Measurements from ENCODE around the gene ZRANB1.

Gene ZRANB1

DNA sequence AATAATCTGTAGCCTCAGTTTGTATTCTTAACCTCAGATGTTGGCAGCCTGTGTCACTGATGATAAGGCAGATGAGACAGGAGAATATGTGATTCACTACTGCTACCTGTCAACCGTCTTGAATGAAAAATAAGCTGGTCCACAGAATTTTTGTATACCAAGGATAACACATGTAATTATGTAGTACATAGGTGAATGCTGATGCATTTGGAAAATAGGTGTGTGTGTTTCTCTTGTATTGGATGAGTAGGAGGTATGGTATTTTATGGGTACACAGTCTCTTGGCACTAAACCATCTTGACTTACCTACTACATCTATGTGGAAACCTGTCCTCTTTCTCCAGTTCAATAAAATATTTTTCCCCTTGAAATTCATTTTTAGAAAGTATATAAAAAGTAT is 20.7 kb upstream of the ZRANB1 start:
- no peak for DNase-seq (ENCODE audit: low read depth)

DNA sequence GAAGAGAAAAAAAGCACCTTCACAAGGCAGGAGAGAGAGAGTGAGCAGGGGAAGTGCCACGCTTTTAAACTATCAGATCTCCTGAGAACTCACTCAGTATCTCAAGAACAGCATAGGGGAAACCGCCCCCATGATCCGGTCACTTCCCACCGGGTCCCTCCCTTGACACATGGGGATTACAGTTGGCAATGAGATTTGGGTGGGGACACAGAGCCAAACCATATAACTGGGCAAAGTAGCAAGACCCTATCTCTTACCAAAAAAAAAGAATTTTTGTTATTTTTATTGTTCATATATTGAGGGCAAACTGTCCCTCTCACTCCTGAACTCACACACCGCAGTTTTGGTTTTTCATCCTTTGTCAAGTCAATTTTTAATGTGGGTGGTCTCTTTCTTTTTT is 18.2 kb upstream of the ZRANB1 start:
- DNase-seq (ENCODE audit: low read depth): no peak

DNA sequence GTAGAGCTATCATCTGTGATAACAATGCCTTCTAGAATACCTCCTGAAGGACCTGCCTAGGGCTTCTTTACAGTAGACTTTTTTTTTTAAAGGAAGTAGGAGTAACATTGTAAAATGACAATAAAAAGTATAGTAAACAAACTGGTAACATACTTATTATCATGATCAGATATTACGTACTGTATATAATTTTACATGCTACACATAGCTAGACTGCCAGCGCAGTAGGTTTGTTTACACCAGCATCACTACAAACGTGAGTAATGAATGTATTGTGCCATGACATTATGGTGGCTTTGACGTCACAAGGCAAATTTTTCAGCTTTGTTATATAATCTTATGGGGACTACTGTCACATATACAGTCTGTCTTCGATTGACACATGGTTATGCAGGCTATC is 15.4 kb upstream of the ZRANB1 start:
- no peak for DNase-seq (ENCODE audit: low read depth)

DNA sequence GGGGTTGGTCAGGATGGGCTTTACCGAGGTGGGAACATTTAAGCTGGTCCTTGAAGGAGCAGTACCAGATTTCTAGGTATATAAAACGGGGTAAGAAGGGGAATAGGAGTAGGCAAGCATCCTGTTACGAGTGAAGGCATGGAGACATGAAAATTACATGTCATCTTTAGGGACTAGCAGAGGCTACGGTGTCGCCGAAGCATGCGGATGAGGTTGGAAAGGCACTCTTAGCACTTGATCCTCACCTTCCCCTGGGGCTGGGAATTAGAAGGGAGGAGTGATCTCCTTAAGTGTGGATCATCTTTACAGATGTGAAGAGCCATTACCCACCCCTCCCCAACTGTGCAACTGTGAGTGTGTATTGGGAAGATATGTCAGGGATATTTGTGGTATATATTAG is 13.8 kb upstream of the ZRANB1 start:
- DNase-seq (ENCODE audit: low read depth): no peak

DNA sequence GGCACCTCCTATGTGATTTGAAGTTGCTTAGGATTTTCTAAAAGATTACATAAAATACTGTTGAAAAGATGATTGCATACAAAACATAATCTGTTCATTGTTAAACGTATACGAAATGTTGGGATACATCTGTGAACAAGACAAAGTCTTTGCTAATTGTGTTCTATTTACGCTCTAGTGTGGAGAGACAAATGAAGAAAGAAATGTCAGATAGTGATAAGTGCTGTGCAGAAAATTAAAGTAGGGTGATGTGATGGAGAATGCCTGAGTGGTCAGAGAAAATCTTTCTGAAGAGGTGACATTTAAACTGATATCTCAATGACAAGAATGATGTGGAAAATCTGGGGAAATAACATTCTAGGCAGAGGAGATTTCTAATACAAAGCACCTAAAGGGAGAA is 13.4 kb upstream of the ZRANB1 start:
- no peak for DNase-seq (ENCODE audit: low read depth)

DNA sequence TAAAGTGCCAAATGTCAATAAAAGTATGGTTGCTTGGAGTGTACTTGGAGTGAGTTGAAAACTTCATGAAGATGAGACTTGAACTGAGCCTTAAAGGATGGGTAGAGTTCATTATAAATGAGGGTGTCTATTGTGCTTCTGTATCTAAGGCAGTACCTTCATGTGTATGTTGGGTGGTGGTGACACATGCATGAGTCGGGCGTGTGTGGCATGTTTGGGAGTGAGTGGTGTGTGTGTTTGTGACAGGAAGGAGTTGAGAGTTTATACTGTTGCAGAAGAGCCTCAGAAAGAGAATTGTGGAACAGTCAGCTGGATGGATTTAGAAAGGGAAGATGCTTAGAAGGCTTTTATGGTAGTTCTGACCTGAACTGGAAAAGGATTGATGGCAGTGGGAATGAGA is 6.0 kb upstream of the ZRANB1 start:
- DNase-seq (ENCODE audit: low read depth): no peak

DNA sequence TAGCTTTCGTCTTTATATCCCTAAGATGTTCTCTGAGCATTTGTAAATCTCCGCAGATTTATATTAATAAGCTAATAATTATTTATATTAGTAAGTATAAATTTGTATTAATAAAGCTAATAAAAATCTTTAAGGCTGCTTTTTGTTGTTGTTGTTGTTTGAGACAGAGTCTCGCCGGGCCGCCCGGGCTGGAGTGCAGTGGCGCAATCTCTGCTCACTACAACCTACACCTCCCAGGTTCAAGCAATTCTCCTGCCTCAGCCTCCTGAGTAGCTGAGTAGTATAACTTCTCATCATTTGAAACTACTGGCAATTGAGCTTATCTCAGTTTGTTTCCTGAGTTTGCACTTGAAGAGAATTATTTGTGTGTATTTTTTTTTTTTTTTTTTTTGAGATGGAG is 5.1 kb upstream of the ZRANB1 start:
- no peak for DNase-seq (ENCODE audit: low read depth)

DNA sequence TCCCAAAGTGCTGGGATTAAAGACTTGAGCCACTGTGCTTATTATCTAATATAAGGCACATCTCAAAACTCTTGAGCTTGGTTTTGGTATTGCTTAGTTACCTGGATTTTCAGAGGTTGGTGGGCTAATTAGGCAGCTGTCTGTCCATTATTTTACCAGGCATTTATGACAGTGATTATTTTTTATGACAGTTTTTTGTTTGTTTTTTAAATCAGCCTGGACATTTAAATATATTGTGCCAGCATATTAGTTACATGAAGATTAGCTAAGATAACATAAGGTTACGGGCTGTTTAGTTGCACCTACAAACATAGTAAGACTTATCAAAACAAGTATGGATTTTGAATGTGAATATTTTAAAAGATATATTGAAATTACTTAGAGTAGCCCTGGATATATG is 2.6 kb upstream of the ZRANB1 start:
- DNase-seq (ENCODE audit: low read depth): no peak

DNA sequence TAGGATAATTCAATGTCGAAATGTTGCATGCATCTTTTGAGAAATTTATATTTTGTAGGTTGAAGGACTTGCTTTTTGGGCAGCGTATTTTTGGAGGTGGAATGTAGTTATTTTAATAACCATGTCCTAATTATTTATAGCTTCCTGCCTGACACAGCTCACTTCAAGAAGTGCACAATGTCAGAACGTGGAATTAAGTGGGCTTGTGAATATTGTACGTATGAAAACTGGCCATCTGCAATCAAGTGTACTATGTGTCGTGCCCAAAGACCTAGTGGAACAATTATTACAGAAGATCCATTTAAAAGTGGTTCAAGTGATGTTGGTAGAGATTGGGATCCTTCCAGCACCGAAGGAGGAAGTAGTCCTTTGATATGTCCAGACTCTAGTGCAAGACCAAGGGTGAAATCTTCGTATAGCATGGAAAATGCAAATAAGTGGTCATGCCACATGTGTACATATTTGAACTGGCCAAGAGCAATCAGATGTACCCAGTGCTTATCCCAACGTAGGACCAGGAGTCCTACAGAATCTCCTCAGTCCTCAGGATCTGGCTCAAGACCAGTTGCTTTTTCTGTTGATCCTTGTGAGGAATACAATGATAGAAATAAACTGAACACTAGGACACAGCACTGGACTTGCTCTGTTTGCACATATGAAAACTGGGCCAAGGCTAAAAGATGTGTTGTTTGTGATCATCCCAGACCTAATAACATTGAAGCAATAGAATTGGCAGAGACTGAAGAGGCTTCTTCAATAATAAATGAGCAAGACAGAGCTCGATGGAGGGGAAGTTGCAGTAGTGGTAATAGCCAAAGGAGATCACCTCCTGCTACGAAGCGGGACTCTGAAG is 620 bp downstream of the ZRANB1 start:
- DNase-seq (ENCODE audit: low read depth): no peak

DNA sequence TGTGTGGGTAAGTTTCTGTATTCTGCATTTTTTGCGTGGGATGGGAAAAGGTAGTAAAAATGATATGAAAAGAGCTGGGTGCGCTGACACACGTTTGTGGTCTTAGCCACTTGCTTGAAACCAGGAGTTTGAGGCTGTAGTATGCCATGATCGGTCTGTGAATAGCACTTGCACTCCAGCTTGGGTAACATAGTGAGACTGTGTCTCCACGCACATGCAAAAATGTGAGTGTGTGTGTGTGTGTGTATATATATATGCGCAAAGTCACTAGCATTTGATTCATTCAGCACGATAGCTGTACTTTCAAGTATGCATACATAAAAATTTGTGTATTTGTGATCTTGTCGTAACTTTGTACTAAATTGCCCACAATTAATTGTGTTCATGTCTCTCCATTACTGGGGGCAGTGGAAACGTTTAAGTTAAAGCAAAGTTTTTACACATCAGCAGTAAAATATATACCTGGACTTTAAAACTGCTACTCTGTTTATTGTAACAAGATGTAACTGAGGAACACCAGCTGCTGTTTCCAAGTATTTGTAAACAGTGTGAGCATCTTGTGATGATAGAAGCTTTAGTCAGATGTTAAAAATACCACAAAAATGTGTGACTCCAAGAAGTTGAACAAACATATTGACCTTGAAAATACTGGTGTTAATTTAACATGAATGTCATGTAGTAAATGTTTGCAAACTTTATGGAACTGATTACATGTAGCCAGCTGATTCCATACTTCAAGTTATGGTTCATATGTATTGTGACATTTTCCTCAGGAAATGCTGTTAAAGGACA is 1.6 kb downstream of the ZRANB1 start:
- peak; percentile 87 for DNase-seq (ENCODE audit: low read depth)

DNA sequence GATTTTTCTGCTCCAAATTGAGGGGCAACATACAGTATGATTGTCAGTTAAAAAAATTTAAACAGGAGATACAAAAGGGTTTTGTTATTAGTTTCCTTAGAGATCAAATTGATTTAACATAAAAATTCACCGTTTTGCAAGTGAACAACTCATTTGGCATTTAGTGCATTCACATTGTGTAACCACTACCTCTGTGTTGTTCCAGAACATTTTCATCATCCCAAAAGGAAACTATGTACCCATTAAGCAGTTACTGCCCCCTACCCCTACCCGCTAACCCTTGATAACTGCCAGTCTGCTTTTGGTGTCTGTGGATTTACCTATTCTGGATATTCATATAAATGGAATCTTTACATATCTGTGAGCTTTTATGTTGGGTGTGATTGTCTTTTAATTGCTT is 3.1 kb downstream of the ZRANB1 start:
- peak; percentile 46 for DNase-seq (ENCODE audit: low read depth)

DNA sequence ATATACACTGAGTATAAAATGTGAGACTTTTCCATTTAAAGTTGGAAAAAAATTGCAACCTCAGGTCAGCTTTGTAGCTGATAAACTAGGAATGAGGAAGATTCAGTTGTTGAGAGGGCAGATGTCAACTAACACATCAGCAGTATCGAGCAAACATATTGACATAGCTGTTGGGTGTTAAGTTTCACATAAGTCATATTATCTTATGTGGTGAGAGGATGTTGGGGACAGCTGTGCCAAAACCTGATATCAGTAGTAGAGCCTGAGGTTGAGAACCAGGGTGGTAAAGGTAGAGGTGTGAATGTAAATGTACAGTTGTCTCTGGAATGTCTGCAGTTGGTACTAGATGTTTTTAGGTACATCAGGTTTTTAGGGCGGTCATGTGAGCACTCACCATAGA is 5.0 kb downstream of the ZRANB1 start:
- no peak for DNase-seq (ENCODE audit: low read depth)

DNA sequence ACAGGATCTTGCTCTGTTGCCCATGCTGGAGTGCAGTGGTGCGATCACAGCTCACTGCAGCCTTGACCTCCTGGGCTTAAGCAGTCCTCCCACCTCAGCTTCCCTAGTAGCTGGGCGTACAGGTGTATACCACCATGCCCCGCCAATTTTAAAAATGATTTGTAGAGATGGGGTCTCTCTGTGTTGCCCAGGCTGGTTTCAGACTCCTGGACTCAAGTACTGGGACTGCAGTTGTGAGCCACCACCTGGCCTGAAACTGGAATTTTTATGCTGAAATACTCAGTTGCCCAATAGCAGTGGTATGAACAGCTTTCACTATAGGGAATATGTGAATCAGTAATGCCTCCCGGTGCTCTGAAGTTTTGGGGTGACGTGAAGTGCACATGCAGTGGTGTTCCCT is 7.6 kb downstream of the ZRANB1 start:
- no peak for DNase-seq (ENCODE audit: low read depth)

DNA sequence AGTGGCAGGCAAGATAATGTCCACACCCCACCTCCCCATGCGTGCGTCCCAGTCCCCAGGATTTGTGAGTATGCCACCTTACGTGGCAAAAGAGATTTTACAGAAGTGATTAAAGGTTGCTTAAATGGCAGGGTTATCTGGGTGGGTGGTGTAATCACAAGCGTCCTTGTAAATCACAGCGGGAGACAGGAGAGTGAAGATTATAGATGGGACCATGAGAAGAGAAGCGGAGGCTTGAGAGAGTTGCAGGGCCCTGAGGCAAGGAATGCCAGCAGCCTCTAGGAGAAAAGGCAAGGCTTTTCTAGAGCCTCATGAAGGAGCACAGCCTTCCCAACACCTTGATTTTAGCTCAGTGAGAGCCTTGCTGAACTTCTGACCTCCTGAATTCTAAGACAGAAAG is 10.2 kb downstream of the ZRANB1 start:
- DNase-seq (ENCODE audit: low read depth): no peak

DNA sequence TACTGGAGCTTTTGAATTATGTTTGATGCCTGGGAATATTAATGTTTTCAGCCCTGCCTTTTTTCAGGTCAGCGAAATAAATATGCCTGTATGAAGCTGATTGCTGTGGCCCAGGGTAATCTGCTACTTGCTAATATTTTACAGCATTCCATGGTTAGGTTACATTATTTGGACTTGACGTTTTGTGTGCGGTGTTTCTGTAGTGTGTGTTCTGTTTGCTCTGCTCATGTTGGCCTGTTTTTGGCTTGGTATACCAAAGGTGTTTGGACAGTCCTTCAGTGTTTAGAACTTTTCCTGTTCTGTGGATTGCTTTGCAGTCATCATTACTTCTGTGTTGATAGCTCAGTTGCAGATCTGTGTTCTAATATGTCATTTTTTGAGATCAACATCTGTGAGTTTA is 11.5 kb downstream of the ZRANB1 start:
- DNase-seq (ENCODE audit: low read depth): no peak

DNA sequence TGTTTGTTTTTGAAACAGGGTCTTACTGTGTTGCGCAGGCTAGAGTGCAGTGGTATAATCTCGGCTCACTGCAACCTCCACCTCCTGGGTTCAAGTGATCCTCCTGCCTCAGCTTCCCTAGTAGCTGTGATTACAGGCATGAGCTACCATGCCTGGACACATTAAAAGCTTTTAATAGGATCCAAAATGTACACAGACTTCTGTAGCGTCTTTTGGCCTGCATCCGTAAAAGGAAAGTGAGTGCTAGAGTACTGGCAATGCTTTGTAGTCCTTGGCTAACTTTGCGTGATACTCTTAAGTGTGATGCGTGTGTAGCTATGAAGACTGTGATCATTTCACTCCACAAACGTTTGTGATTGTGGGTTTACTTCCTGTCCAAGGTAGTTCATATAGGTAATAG is 13.3 kb downstream of the ZRANB1 start:
- no peak for DNase-seq (ENCODE audit: low read depth)

DNA sequence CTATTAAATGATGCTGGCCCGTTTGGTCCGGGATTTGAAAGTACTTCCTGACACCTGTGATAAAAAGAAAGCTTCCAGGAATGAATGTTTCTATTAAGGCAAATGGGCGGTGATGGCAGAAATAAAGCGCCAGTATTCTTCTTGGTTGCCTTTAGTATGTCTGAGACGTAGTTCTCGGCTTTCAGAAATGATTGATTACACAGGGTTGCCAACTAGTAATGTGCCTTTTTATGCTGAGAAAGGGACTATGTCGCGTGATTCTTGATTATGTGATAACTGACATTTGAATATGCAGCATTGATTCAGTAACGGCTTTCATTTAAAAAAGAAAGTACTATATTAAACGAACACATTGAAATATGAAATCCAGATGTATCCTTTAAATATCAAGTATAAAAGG is 13.9 kb downstream of the ZRANB1 start:
- DNase-seq (ENCODE audit: low read depth): no peak

DNA sequence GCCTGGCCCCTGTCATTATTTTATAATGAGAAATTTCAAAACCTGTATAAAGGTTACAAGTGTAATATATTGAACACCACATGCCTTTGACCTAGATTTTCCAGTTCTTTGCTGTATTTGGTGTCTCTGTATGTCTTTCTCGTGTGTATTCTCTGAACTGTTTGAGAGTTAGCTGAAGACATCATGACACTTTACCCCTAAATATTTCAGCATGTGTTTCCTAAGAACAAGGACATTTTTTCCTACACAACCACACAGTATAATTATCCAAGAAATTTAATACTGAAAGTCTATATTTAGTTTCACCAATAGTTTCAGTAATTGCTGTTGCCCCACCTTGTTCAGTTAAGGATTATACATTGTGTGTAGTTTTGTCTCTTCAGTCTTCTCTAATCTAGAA is 14.8 kb downstream of the ZRANB1 start:
- no peak for DNase-seq (ENCODE audit: low read depth)

DNA sequence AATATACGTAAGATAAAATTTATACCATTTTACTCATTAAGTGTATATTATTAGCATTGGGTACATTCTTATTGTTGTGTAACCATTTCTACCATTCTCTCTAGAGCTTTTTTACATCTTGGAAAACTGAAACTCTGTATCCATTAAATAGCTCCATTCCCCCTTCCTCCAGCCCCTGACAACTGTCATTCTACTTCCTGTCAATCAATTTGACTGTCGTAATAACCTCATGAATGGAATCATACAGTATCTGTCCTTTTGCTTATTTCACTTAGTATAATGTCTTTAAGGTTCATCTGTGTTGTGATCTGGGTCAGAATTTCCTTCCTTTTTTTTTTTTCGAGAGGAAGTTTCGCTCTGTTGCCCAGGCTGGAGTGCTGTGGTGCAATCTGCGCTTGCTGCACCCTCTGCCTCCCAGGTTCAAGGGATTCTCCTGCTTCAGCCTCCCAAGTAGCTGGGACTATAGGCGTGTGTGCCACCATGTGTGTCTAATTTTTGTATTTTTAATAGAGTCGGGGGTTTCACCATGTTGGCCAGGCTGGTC is 15.6 kb downstream of the ZRANB1 start:
- DNase-seq (ENCODE audit: low read depth): no peak

DNA sequence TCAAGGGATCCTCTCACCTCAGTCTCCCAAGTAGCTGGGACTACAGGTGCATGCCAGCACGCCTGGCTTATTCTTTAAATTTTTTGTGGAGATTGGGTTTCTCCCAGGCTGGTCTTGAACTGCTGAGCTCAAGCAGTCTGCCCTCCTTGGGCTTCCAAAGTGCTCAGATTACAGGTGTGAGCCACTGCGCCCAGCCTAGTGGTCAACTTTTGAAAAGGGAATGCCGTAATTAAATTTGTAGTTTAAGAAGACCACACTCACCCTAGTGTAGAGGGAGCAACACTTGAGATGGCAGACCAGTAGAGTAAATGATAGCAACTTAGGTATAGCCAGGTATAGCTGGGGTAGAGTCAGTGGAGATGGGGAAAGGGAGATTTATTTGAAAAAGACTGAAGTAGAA is 17.6 kb downstream of the ZRANB1 start:
- no peak for DNase-seq (ENCODE audit: low read depth)

DNA sequence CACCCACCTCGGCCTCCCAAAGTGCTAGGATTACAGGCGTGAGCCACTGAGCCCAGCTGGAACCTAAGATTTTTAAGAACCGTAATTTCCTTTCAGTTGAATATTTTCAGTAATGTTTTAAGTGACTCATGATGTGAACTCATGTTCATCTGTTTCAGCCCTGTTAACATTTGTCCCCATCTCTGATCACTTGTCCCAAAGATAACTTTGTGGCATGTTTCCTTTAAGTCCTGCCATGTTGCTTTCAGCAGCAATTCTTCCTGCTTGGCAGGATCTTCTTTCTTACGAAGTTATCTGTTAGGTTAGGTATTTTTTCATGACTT is 19.3 kb downstream of the ZRANB1 start:
- no peak for DNase-seq (ENCODE audit: low read depth)

DNA sequence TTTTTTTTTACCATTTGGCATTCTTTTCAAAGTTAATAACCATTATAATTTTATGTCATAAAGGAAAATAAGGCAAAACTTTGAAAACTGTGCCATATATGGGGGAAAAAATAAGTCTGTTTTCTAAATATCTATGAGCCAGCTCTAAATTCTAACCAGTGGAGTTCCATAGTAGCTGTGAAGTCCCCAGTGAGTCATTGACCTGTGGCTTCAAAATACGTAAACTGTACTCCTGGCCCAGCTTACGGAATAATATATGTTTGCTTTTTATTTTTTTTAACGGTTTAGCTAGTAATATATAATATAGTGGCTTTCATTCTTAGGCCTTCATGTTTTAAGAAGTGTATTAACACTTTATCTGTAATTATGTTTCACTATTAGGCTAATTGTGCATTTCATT is 20.5 kb downstream of the ZRANB1 start:
- no peak for DNase-seq (ENCODE audit: low read depth)

DNA sequence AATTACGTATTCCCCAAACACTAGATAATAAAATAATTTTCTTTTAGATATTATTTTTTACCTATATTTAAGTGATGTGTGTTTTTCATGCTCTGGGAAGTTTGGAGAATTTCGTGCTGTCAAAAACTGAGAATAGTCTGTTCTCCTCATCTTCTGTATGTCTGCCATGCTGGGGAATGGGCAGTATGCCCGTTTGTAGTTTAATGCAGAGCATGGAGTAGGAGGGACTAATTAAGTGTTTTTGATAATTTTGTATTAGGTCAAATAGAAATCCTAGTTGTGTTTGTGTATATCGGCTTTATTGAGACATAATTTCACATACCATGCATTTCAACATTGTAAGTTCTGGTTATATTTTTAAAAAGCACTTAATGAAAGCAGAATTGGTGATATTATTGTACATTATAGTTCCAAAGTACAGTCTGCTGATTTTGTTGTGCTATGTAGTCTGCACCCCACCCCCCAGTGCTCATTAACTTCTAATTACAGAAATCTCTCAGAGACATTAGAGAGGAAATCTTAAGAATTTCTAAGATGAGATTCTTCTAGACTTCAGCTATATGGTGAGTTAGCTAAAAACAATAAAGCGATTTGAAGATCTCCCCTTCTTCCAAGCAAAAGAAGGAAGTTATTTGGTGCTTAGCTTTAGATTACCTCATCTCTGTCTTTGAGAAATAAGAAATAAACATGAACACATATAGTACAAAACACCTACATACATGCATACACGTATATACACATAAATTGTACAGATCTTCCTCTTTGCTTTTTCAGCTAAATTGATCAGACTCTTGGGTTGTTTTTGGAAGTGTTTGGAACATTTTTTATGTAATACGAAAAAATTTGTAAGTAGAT is 22.2 kb downstream of the ZRANB1 start:
- DNase-seq (ENCODE audit: low read depth): no peak

Measured in GM04503 (cell line).